Stomach (tissue), 9 donors: Measurements from ENCODE around the gene PTPRT. TPM values are rescaled to one million over a fixed set of nuclear protein-coding genes. Genes with fewer than 3 reads are reported as not detected.

Experiments
- DNase-seq, 2 donors: peaks; one replicate each; pipeline versions ENCODE4 v3.0.0 to v3.0.0-alpha.2; 2013 to 2019
- H3K27ac ChIP-seq, 5 donors: fragments of 200-600 bp in 4 of 5; sonication (generic) in 4 of 5; one replicate each; pipeline ENCODE4 v1.5.1; 2013 to 2019; ENCODE audit warnings: mild to moderate bottlenecking in 1 of 5, moderate library complexity in 1 of 5
- H3K27me3 ChIP-seq, 3 donors: fragments of 200-600 bp; sonication (generic); one replicate each; pipeline ENCODE4 v1.5.1; 2017 to 2019; ENCODE audit warnings: mixed run types in 1 of 3
- H3K36me3 ChIP-seq, 4 donors: fragments of 200-600 bp; sonication (generic); 1 replicate in 3 of 4; 2 replicates in 1 of 4; pipeline ENCODE4 v1.5.1; 2016 to 2019
- H3K4me1 ChIP-seq, 4 donors: fragments of 200-600 bp; sonication (generic); one replicate each; pipeline ENCODE4 v1.5.1; 2016 to 2019
- H3K4me3 ChIP-seq, 4 donors: fragments of 200-600 bp; sonication (generic) in 3 of 4; one replicate each; pipeline ENCODE4 v1.5.1; 2016 to 2019; ENCODE audit warnings: mild to moderate bottlenecking in 1 of 4
- H3K9me3 ChIP-seq, 4 donors: fragments of 200-600 bp; sonication (generic); one replicate each; pipeline ENCODE4 v1.5.1; 2016 to 2019
- EP300 ChIP-seq: sonication (generic); formaldehyde crosslinking; IDR thresholded peaks from one replicate; pipeline ENCODE4 v1.6.1; 2017; ENCODE audit warnings: antibody characterized with exemption
- POLR2A ChIP-seq, 4 donors: fragments of 450-650 bp; IDR thresholded peaks; one replicate each; pipeline ENCODE4 v1.6.1; 2016; ENCODE audit warnings: antibody characterized with exemption in 4 of 4, control low read depth in 2 of 4, mild to moderate bottlenecking in 1 of 4, moderate library complexity in 1 of 4
- POLR2AphosphoS5 ChIP-seq, 3 donors: sonication (generic); formaldehyde crosslinking; IDR thresholded peaks; one replicate each; pipeline ENCODE4 v1.6.1; 2016; ENCODE audit warnings: antibody characterized with exemption in 3 of 3
- WGBS, 5 donors: extraction: QIAGEN DNeasy Blood & Tissue Kit in 3 of 5; methylation state at CpG; one replicate each; pipeline versions ENCODE4 v1.1.5 to v1.1.7; 2013 to 2018; 5-methylcytosine and 5-hydroxymethylcytosine counted together
- intact Hi-C: fragments of 100-400 bp; cut with DNase I; formaldehyde crosslinking; loops from one replicate; pipeline ENCODE4 v1.15.1; 2023; ENCODE audit warnings: low total_unique reads
- polyA plus RNA-seq, 3 donors: library from polyadenylated mRNA; stranded (reverse); fragments of 200-250 nt; gene quantifications; one replicate each; pipeline ENCODE4 v1.2.3, GENCODE V29; 2013
- total RNA-seq, 5 donors: library from RNA; depleted of rRNA; stranded (reverse); fragments of >200 nt; gene quantifications; one replicate each; pipeline versions ENCODE4 v1.1.0 to v1.2.3, GENCODE V29; 2014 to 2016
- TF ChIP-seq, protein P1 (sequence below), 7 experiments: fragments of 450-650 bp in 4 of 7; fragments of 200-600 bp in 3 of 7; sonication (generic) in 3 of 7; IDR thresholded peaks; one replicate each; pipeline ENCODE4 v1.5.1; 2016 to 2019; ENCODE audit warnings: antibody characterized with exemption in 7 of 7, control low read depth in 2 of 7, mild to moderate bottlenecking in 1 of 7
- donor health status: healthy with polysubstance abuse.
- donor health status: Bipolar disorder and iron deficiency.
- donor health status: healthy.

The PTPRT gene
- total and polyA plus RNA-seq, 8 donors: 0.05 to 11.6 (median 1.7) TPM; not detected in 2

DNA sequence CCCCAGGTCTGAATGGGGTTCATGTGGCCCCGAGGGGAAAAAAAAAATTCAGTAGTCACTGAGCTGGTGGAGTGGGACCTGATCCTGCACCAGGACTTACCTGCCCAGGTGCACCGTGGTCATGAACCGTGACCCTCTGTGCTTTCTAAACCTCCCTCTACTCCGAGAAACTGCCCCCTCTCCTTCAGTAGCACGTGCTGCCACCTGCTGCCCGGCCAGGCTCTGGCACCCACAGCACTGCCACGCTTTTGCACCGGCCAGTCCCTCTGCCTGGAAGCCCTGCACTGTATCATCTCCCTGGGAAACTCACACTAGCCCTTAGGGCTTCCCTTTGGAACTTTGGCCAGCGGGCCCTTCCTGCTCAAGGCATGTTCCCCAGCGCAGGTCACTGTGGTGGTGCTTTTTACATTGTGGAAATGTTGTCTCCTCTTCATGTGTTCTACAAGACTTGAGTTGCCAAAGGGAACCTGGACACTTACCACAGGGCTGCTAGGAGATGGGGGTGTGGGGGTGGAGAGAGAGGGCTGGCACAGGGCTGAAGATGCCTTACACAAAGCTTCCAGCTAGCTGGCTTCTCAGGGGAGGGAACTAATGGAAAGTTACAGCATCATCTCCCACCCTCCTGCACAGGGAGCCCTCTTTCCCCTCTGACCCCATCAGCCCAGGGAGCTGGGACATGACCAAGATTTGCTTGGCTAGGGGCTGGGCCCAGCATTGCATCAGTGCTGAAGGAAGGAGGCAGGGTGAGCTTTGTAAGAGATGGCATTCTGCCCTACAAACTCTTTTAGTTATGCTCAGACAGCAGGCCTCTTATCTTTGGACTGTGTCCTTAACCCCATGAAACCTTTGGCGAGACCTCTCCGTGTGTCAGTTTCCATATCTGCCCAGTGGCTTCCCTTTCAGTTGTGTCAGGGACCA, 2.5 kb upstream of the PTPRT start:
- WGBS, 5 donors: 25 to 36% (median 28%) methylated on average over 12 of the region's 12 CpGs
- Histone ChIP-seq H3K27me3 (peaks cover 4 to 71% (median 28%) of the 10 kb centered on the region in 3 donors), H3K36me3 (no peaks in the 10 kb centered on the region), H3K9me3 (no peaks in the 10 kb centered on the region), H3K4me3 (no peak overlapping the region), H3K27ac (no peak overlapping the region), H3K4me1 (peaks cover 0 to 25% (median 11%) of the 10 kb centered on the region in 4 donors)
- peak in 1 of 2 donors; percentile 46 for DNase-seq
- intact Hi-C loops: no loop called here
- no peak for TF ChIP-seq POLR2AphosphoS5 (IDR thresholded peaks at IDR 0.05)
- no peak for TF ChIP-seq POLR2A (IDR thresholded peaks at IDR 0.05)
- TF ChIP-seq, protein P1, sequence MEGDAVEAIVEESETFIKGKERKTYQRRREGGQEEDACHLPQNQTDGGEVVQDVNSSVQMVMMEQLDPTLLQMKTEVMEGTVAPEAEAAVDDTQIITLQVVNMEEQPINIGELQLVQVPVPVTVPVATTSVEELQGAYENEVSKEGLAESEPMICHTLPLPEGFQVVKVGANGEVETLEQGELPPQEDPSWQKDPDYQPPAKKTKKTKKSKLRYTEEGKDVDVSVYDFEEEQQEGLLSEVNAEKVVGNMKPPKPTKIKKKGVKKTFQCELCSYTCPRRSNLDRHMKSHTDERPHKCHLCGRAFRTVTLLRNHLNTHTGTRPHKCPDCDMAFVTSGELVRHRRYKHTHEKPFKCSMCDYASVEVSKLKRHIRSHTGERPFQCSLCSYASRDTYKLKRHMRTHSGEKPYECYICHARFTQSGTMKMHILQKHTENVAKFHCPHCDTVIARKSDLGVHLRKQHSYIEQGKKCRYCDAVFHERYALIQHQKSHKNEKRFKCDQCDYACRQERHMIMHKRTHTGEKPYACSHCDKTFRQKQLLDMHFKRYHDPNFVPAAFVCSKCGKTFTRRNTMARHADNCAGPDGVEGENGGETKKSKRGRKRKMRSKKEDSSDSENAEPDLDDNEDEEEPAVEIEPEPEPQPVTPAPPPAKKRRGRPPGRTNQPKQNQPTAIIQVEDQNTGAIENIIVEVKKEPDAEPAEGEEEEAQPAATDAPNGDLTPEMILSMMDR (IDR thresholded peaks at IDR 0.05): peak in 2 of 7 experiments; percentile 13 to 17

DNA sequence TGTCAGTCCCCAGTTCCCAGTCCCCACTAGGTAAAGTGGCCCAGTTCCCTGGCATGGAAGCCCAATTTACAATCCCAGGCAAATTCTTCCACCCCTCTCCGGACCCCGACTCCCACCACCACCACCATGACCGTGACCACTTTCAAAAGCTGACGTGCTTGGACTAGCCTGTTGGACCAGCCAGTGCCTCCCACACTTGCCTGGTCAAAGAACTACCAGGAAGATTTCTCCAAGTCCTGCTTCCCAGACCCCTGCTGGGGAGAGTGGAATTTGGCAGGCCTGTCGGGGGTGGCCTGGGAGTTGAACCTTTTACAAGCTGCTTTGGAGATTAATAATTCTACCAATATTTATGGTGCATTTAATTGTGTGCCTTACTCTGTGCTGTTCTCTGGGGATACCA, 1.4 kb upstream of the PTPRT start:
- WGBS, 5 donors: 69 to 73% (median 71%) methylated on average over 5 of the region's 5 CpGs
- intact Hi-C loops: no loop called here
- TF ChIP-seq POLR2AphosphoS5 (IDR thresholded peaks at IDR 0.05): no peak
- TF ChIP-seq POLR2A (IDR thresholded peaks at IDR 0.05): no peak
- TF ChIP-seq, protein P1 (IDR thresholded peaks at IDR 0.05): no peak
- TF ChIP-seq EP300: no peak
- H3K36me3 ChIP-seq: no peaks in the 10 kb centered on the region
- peaks cover 4 to 76% (median 28%) of the 10 kb centered on the region in 3 donors for H3K27me3 ChIP-seq
- H3K4me3 ChIP-seq: no peak overlapping the region
- no peak for DNase-seq
- H3K9me3 ChIP-seq: no peaks in the 10 kb centered on the region
- H3K4me1 ChIP-seq: peaks cover 0 to 25% (median 11%) of the 10 kb centered on the region in 4 donors
- no peak overlapping the region for H3K27ac ChIP-seq

DNA sequence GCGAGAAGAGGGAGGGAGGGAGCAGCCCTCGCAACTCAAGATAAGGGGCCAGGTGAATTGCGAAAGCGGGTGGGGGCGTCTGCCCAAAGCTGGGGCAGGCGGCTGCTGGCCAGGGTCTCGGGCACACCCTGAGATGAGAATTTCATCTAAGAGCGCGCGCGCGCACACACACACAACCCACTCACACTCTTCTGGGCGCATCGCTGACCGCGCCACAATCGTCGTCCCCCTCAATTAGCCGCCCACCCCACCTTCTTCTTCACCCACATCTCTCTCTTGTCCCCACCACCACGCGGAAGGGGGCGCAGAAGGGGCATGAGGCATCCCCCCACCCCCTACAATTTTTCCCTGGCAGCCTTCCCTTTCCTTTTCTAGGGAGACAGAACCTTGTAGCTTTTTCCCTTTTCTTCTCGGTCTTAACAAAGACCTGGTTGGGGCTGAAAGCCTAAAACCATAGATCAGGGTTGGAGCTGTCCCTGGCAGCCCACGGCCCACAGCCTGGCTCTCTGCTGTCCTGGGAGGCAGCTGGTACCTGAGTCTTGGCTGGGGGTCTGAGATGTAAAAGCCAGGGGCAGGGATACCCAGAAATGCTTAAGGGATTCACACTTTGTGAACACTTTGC, 737 bp upstream of the PTPRT start:
- TF ChIP-seq, protein P1 (IDR thresholded peaks at IDR 0.05): no peak
- no peak for TF ChIP-seq POLR2AphosphoS5 (IDR thresholded peaks at IDR 0.05)
- TF ChIP-seq POLR2A (IDR thresholded peaks at IDR 0.05): no peak
- no peak for TF ChIP-seq EP300
- peak overlapping the region in 1 of 4 donors; percentile 8 for H3K4me3 ChIP-seq
- H3K36me3 ChIP-seq: no peaks in the 10 kb centered on the region
- peaks cover 0 to 25% (median 11%) of the 10 kb centered on the region in 4 donors for H3K4me1 ChIP-seq
- H3K27ac ChIP-seq: no peak overlapping the region
- H3K9me3 ChIP-seq: no peaks in the 10 kb centered on the region
- DNase-seq: no peak
- peaks cover 4 to 83% (median 28%) of the 10 kb centered on the region in 3 donors for H3K27me3 ChIP-seq
- intact Hi-C loops: no loop called here
- 6 to 14% (median 11%) methylated on average over 16 to 24 of the region's 24 CpGs for WGBS, 5 donors

DNA sequence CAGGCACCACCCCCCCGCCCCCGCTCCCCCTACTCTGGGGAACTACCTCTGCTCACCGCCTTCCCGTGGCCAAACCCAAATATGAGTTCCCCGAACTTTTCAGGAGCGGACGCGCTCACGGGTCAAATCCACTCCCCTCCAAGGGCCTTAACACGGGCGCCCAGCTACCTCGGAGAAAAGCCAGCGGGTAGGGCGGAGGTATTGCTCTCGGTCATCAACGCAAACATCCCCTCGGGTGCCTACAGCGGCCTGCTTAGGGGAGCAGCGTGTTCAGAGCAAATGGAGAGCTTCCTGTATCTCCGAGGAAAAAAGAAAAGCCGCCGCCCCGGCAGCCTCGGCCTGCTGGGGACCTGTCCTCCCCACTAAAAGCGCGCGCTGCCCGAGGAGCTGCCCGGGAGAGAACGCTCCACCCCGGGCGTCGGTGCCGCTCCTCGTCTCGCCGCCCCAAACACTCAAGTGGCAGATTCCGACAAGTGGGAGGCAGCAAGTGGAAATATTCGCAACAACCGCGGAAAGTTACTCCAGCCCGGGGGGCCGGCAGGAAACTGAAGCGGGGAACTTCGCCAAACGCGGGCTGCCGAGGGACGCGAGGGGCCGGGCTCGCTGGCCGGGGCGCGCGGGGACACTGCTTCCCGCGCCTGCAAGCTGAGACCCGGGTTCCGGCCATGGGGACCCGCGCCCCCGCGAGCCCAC, 699 bp downstream of the PTPRT start:
- peaks cover 0 to 25% (median 11%) of the 10 kb centered on the region in 4 donors for H3K4me1 ChIP-seq
- H3K4me3 ChIP-seq: peak overlapping the region; percentile 17 to 27 (median 24)
- H3K27ac ChIP-seq: no peak overlapping the region
- 1 to 2% (median 1%) methylated on average over 19 to 64 of the region's 64 CpGs for WGBS, 5 donors
- no peaks in the 10 kb centered on the region for H3K36me3 ChIP-seq
- no peaks in the 10 kb centered on the region for H3K9me3 ChIP-seq
- intact Hi-C loops: loop anchor here (10.0 kb wide), 1 partner anchor 1444 kb away; no protein-coding TSS in a partner anchor
- DNase-seq: peak in 1 of 2 donors; percentile 21
- TF ChIP-seq POLR2A (IDR thresholded peaks at IDR 0.05) (no peak), EP300 (no peak), POLR2AphosphoS5 (IDR thresholded peaks at IDR 0.05) (no peak)
- TF ChIP-seq, protein P1 (IDR thresholded peaks at IDR 0.05): no peak
- peaks cover 4 to 84% (median 28%) of the 10 kb centered on the region in 3 donors for H3K27me3 ChIP-seq
